HUDEP-2 (cell line): Measurements from ENCODE around the gene TASP1.

ENCODE experiments used
- DNase-seq, 76 experiments: peaks; one replicate each; lab custom pipeline; 2025; ENCODE audit not compliant: unreplicated experiment in 76 of 76; lab: John Stamatoyannopoulos, UW

Gene TASP1

GRCh38 chr20:13449868-13450434, 188.8 kb downstream of the TASP1 start:
- no peak for DNase-seq

- DNase-seq: no peak
These were observed 191.1 kb downstream of the TASP1 start for GRCh38 chr20:13447385-13448180.

GRCh38 chr20:13443690-13444089, 195.0 kb downstream of the TASP1 start:
- DNase-seq: no peak

GRCh38 chr20:13442986-13443385, 195.7 kb downstream of the TASP1 start:
- peak in 12 of 76 experiments; percentile 3 to 32 (median 16) for DNase-seq

GRCh38 chr20:13441388-13441787, 197.3 kb downstream of the TASP1 start:
- DNase-seq: peak in 9 of 76 experiments; percentile 1 to 28 (median 11)

- DNase-seq: no peak
These were observed 202.2 kb downstream of the TASP1 start for GRCh38 chr20:13436530-13436929.

GRCh38 chr20:13432126-13432525, 206.6 kb downstream of the TASP1 start:
- no peak for DNase-seq

- no peak for DNase-seq
These were observed 208.3 kb downstream of the TASP1 start for GRCh38 chr20:13430346-13431002.

- DNase-seq: no peak
These were observed 210.0 kb downstream of the TASP1 start for GRCh38 chr20:13428684-13429083.

GRCh38 chr20:13426870-13427269, 211.9 kb downstream of the TASP1 start:
- DNase-seq: peak in 1 of 76 experiments; percentile 4

GRCh38 chr20:13425381-13426135, 213.2 kb downstream of the TASP1 start:
- no peak for DNase-seq

- no peak for DNase-seq
These were observed 214.4 kb downstream of the TASP1 start for GRCh38 chr20:13424174-13424833.

GRCh38 chr20:13423472-13424173, 215.1 kb downstream of the TASP1 start:
- no peak for DNase-seq

- no peak for DNase-seq
These were observed 216.1 kb downstream of the TASP1 start for GRCh38 chr20:13422637-13423036.

- no peak for DNase-seq
These were observed 218.1 kb downstream of the TASP1 start for GRCh38 chr20:13420625-13421024.

GRCh38 chr20:13419477-13419876, 219.3 kb downstream of the TASP1 start:
- DNase-seq: no peak

- DNase-seq: no peak
These were observed 220.2 kb downstream of the TASP1 start for GRCh38 chr20:13418263-13419229.

- no peak for DNase-seq
These were observed 222.2 kb downstream of the TASP1 start for GRCh38 chr20:13416531-13416930.
